Measurements from ENCODE around the gene MYBPHL.

DNA sequence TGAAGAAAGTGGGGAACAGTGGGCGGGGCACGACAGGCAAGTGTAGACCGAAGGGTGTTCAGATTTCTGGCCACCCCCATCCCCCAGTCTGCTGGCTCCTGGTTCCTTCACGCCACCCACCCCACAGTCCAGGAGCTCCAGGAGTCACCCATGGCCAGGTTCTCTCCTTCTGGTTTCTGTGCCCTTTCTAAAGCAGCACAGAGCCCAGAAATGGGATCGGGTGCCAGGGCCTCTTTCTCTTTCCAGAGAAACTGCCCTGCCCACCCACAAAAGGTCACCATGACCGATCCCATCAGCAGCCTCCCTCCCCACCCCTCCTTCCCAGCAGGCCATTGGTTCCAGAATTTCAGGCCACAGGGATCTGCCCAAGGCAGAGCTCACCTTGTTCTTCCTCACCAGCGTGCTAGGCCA is 60.7 kb downstream of the MYBPHL start:
- TF ChIP-seq, protein P1, sequence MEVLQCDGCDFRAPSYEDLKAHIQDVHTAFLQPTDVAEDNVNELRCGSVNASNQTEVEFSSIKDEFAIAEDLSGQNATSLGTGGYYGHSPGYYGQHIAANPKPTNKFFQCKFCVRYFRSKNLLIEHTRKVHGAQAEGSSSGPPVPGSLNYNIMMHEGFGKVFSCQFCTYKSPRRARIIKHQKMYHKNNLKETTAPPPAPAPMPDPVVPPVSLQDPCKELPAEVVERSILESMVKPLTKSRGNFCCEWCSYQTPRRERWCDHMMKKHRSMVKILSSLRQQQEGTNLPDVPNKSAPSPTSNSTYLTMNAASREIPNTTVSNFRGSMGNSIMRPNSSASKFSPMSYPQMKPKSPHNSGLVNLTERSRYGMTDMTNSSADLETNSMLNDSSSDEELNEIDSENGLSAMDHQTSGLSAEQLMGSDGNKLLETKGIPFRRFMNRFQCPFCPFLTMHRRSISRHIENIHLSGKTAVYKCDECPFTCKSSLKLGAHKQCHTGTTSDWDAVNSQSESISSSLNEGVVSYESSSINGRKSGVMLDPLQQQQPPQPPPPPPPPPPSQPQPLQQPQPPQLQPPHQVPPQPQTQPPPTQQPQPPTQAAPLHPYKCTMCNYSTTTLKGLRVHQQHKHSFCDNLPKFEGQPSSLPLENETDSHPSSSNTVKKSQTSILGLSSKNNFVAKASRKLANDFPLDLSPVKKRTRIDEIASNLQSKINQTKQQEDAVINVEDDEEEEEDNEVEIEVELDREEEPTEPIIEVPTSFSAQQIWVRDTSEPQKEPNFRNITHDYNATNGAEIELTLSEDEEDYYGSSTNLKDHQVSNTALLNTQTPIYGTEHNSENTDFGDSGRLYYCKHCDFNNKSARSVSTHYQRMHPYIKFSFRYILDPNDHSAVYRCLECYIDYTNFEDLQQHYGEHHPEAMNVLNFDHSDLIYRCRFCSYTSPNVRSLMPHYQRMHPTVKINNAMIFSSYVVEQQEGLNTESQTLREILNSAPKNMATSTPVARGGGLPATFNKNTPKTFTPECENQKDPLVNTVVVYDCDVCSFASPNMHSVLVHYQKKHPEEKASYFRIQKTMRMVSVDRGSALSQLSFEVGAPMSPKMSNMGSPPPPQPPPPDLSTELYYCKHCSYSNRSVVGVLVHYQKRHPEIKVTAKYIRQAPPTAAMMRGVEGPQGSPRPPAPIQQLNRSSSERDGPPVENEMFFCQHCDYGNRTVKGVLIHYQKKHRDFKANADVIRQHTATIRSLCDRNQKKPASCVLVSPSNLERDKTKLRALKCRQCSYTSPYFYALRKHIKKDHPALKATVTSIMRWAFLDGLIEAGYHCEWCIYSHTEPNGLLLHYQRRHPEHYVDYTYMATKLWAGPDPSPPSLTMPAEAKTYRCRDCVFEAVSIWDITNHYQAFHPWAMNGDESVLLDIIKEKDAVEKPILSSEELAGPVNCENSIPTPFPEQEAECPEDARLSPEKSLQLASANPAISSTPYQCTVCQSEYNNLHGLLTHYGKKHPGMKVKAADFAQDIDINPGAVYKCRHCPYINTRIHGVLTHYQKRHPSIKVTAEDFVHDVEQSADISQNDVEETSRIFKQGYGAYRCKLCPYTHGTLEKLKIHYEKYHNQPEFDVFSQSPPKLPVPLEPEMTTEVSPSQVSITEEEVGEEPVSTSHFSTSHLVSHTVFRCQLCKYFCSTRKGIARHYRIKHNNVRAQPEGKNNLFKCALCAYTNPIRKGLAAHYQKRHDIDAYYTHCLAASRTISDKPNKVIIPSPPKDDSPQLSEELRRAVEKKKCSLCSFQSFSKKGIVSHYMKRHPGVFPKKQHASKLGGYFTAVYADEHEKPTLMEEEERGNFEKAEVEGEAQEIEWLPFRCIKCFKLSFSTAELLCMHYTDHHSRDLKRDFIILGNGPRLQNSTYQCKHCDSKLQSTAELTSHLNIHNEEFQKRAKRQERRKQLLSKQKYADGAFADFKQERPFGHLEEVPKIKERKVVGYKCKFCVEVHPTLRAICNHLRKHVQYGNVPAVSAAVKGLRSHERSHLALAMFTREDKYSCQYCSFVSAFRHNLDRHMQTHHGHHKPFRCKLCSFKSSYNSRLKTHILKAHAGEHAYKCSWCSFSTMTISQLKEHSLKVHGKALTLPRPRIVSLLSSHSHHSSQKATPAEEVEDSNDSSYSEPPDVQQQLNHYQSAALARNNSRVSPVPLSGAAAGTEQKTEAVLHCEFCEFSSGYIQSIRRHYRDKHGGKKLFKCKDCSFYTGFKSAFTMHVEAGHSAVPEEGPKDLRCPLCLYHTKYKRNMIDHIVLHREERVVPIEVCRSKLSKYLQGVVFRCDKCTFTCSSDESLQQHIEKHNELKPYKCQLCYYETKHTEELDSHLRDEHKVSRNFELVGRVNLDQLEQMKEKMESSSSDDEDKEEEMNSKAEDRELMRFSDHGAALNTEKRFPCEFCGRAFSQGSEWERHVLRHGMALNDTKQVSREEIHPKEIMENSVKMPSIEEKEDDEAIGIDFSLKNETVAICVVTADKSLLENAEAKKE (CRISPR knock-in tag; IDR thresholded peaks at IDR 0.05) = no peak
- TF ChIP-seq, protein P2, sequence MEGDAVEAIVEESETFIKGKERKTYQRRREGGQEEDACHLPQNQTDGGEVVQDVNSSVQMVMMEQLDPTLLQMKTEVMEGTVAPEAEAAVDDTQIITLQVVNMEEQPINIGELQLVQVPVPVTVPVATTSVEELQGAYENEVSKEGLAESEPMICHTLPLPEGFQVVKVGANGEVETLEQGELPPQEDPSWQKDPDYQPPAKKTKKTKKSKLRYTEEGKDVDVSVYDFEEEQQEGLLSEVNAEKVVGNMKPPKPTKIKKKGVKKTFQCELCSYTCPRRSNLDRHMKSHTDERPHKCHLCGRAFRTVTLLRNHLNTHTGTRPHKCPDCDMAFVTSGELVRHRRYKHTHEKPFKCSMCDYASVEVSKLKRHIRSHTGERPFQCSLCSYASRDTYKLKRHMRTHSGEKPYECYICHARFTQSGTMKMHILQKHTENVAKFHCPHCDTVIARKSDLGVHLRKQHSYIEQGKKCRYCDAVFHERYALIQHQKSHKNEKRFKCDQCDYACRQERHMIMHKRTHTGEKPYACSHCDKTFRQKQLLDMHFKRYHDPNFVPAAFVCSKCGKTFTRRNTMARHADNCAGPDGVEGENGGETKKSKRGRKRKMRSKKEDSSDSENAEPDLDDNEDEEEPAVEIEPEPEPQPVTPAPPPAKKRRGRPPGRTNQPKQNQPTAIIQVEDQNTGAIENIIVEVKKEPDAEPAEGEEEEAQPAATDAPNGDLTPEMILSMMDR (conservative IDR thresholded peaks at IDR 0.05; ENCODE audit: low read depth in 2 of 2) = no peak
- TF ChIP-seq, protein P3, sequence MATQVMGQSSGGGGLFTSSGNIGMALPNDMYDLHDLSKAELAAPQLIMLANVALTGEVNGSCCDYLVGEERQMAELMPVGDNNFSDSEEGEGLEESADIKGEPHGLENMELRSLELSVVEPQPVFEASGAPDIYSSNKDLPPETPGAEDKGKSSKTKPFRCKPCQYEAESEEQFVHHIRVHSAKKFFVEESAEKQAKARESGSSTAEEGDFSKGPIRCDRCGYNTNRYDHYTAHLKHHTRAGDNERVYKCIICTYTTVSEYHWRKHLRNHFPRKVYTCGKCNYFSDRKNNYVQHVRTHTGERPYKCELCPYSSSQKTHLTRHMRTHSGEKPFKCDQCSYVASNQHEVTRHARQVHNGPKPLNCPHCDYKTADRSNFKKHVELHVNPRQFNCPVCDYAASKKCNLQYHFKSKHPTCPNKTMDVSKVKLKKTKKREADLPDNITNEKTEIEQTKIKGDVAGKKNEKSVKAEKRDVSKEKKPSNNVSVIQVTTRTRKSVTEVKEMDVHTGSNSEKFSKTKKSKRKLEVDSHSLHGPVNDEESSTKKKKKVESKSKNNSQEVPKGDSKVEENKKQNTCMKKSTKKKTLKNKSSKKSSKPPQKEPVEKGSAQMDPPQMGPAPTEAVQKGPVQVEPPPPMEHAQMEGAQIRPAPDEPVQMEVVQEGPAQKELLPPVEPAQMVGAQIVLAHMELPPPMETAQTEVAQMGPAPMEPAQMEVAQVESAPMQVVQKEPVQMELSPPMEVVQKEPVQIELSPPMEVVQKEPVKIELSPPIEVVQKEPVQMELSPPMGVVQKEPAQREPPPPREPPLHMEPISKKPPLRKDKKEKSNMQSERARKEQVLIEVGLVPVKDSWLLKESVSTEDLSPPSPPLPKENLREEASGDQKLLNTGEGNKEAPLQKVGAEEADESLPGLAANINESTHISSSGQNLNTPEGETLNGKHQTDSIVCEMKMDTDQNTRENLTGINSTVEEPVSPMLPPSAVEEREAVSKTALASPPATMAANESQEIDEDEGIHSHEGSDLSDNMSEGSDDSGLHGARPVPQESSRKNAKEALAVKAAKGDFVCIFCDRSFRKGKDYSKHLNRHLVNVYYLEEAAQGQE (IDR thresholded peaks at IDR 0.05; ENCODE audit: unreplicated experiment) = no peak
- TF ChIP-seq EZH2 (IDR thresholded peaks at IDR 0.05; ENCODE audit: low read depth, unreplicated experiment) (no peak), STAT1 (IDR thresholded peaks at IDR 0.05; ENCODE audit: unreplicated experiment) (no peak), POLR2AphosphoS5 (IDR thresholded peaks at IDR 0.05; ENCODE audit: low read depth) (no peak), EZH2phosphoT487 (IDR thresholded peaks at IDR 0.05; ENCODE audit: unreplicated experiment) (no peak), CREB1 (CRISPR knock-in tag; IDR thresholded peaks at IDR 0.05; ENCODE audit: low read depth) (no peak)

Data from GM23338 (cell line).